Psoas muscle (tissue), 8 donors: Measurements from ENCODE around the gene PCSK4. TPM values are rescaled to one million over a fixed set of nuclear protein-coding genes. Genes with fewer than 3 reads are reported as not detected.
A peak's percentile ranks its signal among the peaks of the same experiment; 100 is the strongest.

Experiments used
- ATAC-seq, 4 donors: fragments of 200-7000 bp; cut with Tn5 transposase; one replicate each; pipeline ENCODE4 v1.9.1; 2020; ENCODE audit warnings: moderate library complexity in 3 of 4, mild to moderate bottlenecking in 2 of 4
- DNase-seq, 2 donors: peaks; one replicate each; pipeline ENCODE4 v3.0.0-alpha.2; 2020
- H3K27ac ChIP-seq: fragments of 200-600 bp; one replicate; pipeline ENCODE4 v1.8.0; 2022
- H3K27me3 ChIP-seq, 3 donors: fragments of 200-600 bp in 1 of 3; one replicate each; pipeline versions ENCODE4 v1.6.1 to v1.8.0; 2013 to 2022; ENCODE audit warnings: low read length in 2 of 3, mild to moderate bottlenecking in 2 of 3, moderate library complexity in 1 of 3; ENCODE audit not compliant: insufficient read depth in 3 of 3
- H3K36me3 ChIP-seq, 2 donors: fragments of 200-600 bp in 1 of 2; one replicate each; pipeline versions ENCODE4 v1.6.1 to v1.8.0; 2013 to 2022; ENCODE audit warnings: low read depth in 1 of 2, mild to moderate bottlenecking in 1 of 2, moderate library complexity in 1 of 2; ENCODE audit not compliant: insufficient read depth in 1 of 2
- H3K4me1 ChIP-seq: fragments of 200-600 bp; one replicate; pipeline ENCODE4 v1.8.0; 2022
- H3K4me3 ChIP-seq: fragments of 200-600 bp; one replicate; pipeline ENCODE4 v1.8.0; 2022; ENCODE audit warnings: mild to moderate bottlenecking
- H3K9me3 ChIP-seq: fragments of 200-600 bp; one replicate; pipeline ENCODE4 v1.8.0; 2022
- WGBS, 3 donors: extraction: QIAGEN DNeasy Blood & Tissue Kit; methylation state at CpG; one replicate each; pipeline versions ENCODE4 v1.1.6 to v1.1.7; 2013; 5-methylcytosine and 5-hydroxymethylcytosine counted together
- intact Hi-C, 2 donors: fragments of 100-400 bp; cut with DNase I; formaldehyde crosslinking; loops; one replicate each; pipeline versions ENCODE4 v1.11.0 to v1.14.2; 2022
- polyA plus RNA-seq, 3 donors: library from polyadenylated mRNA; stranded (reverse); fragments of 200-250 nt; gene quantifications; one replicate each; pipeline ENCODE4 v1.2.3, GENCODE V29; 2013
- total RNA-seq, 4 donors: library from RNA; stranded (reverse); fragmentation: NEBNext Ultra II Directional in 2 of 4; extraction: Animal tissue kit (Norgen Biotek cat#: 25700) in 2 of 4; gene quantifications; one replicate each; pipeline versions ENCODE4 v1.2.1 to v1.2.4, GENCODE V29; 2021 to 2023
- TF ChIP-seq, protein P1 (sequence below): fragments of 200-600 bp; IDR thresholded peaks from one replicate; pipeline ENCODE4 v1.8.0; 2022; ENCODE audit warnings: antibody characterized with exemption
- donor health status: healthy with polysubstance abuse.
- donor health status: DM: no; HTN: no; CAD: no; lungs with moderate emphysema.
- donor health status: Bipolar disorder and iron deficiency.
- donor health status: healthy.
- donor health status: DM: yes; HTN: yes; CAD: no.
- donor health status: DM: no; HTN: no; CAD: no.
- donor health status: DM: no; HTN: no; CAD: no.
- donor health status: DM: yes; HTN: yes; CAD: no.

Gene PCSK4
- total and polyA plus RNA-seq, 7 donors: 0.57 to 1.5 (median 0.89) TPM

DNA sequence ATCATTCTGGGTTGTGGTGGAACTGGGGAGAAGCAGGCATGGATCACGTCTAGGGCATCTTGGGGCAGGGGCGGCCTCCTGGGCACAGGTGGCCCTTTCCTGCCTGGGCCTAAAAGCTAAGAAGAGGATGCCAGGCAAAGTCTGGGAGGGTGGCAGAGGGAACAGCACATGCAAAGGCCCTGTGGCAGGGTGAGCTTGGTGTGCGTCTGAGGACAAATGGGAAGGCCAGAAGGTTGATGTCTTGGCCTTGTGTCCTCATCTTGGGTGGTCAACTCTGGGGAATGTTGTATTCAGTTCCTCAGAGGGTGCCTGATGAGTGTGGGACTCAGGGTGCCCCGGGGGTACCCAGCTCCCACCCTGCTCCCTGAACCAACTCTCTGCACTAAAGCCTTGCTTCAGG lies 28.3 kb upstream of the PCSK4 start:
- intact Hi-C loops: no loop called here

DNA sequence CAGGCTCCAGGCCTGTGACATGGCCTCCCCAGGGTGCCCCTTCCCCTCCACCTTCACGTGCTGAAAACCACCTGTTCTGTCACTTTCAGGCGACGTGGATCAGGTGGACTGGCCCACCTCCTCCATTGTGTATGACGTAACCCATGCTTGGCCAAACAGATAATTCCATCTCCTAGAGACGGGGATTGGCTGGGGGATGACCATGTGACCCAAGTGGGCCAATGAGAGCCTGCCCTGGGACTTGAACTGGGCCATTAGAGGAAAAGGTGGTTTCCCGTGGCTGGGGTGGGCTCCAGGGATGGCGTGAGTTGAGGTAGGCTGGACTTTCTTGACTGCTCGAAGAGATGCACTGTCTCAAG lies 26.2 kb upstream of the PCSK4 start:
- Histone ChIP-seq H3K9me3 (no peaks in the 10 kb centered on the region), H3K36me3 (no peaks in the 10 kb centered on the region), H3K27ac (no peak overlapping the region), H3K4me3 (no peak overlapping the region), H3K4me1 (peaks cover 6% of the 10 kb centered on the region), H3K27me3 (peaks cover 0 to 5% (median 0%) of the 10 kb centered on the region in 3 donors)
- TF ChIP-seq, protein P1, sequence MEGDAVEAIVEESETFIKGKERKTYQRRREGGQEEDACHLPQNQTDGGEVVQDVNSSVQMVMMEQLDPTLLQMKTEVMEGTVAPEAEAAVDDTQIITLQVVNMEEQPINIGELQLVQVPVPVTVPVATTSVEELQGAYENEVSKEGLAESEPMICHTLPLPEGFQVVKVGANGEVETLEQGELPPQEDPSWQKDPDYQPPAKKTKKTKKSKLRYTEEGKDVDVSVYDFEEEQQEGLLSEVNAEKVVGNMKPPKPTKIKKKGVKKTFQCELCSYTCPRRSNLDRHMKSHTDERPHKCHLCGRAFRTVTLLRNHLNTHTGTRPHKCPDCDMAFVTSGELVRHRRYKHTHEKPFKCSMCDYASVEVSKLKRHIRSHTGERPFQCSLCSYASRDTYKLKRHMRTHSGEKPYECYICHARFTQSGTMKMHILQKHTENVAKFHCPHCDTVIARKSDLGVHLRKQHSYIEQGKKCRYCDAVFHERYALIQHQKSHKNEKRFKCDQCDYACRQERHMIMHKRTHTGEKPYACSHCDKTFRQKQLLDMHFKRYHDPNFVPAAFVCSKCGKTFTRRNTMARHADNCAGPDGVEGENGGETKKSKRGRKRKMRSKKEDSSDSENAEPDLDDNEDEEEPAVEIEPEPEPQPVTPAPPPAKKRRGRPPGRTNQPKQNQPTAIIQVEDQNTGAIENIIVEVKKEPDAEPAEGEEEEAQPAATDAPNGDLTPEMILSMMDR: no peak
- intact Hi-C loops: no loop called here
- no peak for DNase-seq
- 57 to 71% (median 67%) methylated on average over 8 of the region's 8 CpGs for WGBS, 3 donors
- no peak for ATAC-seq

More for the DNA sequence above, 28.3 kb upstream of the PCSK4 start:
- no peak overlapping the region for H3K27ac ChIP-seq
- no peaks in the 10 kb centered on the region for H3K4me1 ChIP-seq
- 84 to 92% (median 90%) methylated on average over 4 of the region's 4 CpGs for WGBS, 3 donors
- no peaks in the 10 kb centered on the region for H3K36me3 ChIP-seq
- TF ChIP-seq, protein P1: no peak
- peaks cover 0 to 4% (median 3%) of the 10 kb centered on the region in 3 donors for H3K27me3 ChIP-seq
- H3K9me3 ChIP-seq: no peaks in the 10 kb centered on the region
- no peak overlapping the region for H3K4me3 ChIP-seq
- no peak for ATAC-seq
- DNase-seq: no peak

DNA sequence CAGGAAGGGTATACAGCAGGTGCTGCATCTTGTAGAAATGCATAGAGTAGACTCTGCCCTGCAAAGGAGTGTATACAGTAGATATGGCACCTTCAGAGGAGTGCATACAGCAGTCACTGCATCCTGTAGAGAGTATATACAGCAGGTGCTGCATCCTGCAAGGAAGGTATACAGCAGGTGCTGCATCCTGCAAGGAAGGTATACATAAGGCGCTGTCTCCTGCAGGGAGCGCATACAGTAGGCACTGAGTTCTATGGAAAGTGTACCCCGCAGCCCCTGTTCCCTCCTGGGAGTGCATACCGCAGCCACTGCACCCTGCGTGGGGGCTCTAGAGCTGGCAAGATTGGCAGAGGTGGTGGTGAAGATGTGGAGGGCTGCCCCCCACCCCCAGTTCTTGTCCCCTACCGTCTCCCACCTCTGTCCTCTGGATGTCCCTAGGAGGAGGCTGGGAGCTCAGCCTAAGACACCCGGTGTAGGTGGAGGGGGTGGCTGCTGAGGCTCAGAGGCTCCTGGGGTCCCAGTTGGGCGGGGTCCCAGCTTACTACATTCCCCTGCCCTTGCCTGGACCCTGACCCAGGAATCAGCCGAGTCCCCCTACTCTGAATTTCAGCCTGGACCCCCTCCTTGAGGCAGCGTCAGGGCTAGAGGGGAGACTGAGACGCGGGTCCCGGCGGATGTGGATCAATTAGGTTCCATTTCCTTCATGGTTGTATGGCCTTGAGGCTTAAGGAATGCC lies 25.0 kb upstream of the PCSK4 start:
- Histone ChIP-seq H3K9me3 (no peaks in the 10 kb centered on the region), H3K27me3 (peaks cover 0 to 5% (median 0%) of the 10 kb centered on the region in 3 donors), H3K4me3 (no peak overlapping the region), H3K36me3 (no peaks in the 10 kb centered on the region), H3K4me1 (peaks cover 6% of the 10 kb centered on the region), H3K27ac (no peak overlapping the region)
- ATAC-seq: no peak
- intact Hi-C loops: loop anchor here in 1 of 2 donors (5.0 kb wide), 1 partner anchor 233 kb away; no protein-coding TSS in a partner anchor
- DNase-seq: no peak
- WGBS, 3 donors: 65 to 66% (median 65%) methylated on average over 14 of the region's 14 CpGs
- TF ChIP-seq, protein P1: no peak

DNA sequence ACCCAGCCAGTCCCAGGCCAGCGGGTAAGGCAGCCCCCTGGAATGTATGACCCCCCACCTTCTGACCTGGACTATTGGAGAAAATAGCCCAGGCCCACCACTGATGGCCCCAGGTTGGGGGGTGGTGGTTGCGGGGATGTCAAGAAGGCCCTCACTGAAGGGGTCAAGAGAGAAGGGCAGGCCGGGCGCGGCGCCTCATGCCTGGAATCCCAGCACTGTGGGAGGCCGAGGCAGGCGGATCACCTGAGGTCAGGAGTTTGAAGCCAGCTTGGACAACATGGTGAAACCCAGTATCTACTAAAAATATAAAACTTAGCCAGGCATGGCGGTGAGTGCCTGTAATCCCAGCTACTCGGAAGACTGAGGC lies 24.1 kb upstream of the PCSK4 start:
- TF ChIP-seq, protein P1: no peak
- peak overlapping the region; percentile 89 for H3K27ac ChIP-seq
- H3K27me3 ChIP-seq: peaks cover 0 to 5% (median 0%) of the 10 kb centered on the region in 3 donors

More for the DNA sequence above, 24.1 kb upstream of the PCSK4 start:
- no peaks in the 10 kb centered on the region for H3K9me3 ChIP-seq
- no peaks in the 10 kb centered on the region for H3K36me3 ChIP-seq
- H3K4me1 ChIP-seq: peaks cover 6% of the 10 kb centered on the region
- 15 to 46% (median 42%) methylated on average over 10 of the region's 10 CpGs for WGBS, 3 donors
- intact Hi-C loops: loop anchor here in 1 of 2 donors (5.0 kb wide), 1 partner anchor 232 kb away; no protein-coding TSS in a partner anchor
- no peak overlapping the region for H3K4me3 ChIP-seq
- ATAC-seq (peak in 2 of 4 donors; percentile 10 to 19), DNase-seq (no peak)
